Measurements from ENCODE around the gene COPS4.
A peak's percentile ranks its signal among the peaks of the same experiment; 100 is the strongest.
"Not testable (repeated sequence)": the region's sequence is repeated elsewhere in the genome, so short reads cannot be mapped to it uniquely, and the experiment has no call there.

The COPS4 gene

DNA sequence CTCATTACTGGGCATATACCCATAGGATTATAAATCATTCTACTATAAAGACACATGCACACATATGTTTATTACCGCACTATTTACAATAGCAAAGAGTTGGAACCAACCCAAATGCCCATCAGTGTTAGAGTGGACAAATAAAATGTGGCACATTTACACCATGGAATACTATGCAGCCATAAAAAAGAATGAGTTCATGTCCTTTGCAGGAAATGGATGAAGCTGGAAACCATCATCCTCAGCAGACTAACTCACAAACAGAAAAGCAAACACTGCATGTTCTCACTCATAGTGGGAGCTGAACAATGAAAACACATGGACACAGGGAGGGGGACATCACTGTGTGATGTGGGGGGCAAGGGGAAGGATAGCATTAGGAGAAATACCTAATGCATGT, 11.4 kb upstream of the COPS4 start:
- not testable (repeated sequence) for DNase-seq (ENCODE audit: low read depth)

DNA sequence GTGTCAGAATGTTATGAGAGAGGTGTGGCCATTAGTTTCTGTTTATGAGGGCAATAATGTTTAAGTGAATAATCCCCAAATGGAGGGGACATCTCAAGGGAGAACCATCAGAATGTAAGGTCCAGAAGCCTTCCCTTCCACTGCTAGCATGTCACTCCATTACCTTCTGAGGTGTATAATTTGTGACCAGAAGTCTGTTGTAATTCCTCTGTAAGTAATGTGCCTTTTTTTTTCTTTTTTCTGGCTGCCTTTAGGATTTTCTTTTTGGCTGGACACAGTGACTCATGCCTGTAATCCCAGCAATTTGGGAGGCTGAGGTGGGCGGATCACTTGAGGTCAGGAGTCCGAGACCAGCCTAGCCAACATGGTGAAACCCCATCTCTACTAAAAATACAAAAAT, 10.8 kb upstream of the COPS4 start:
- DNase-seq (ENCODE audit: low read depth) = no peak

GRCh38 chr4:83025563-83025962, 9.4 kb upstream of the COPS4 start:
- DNase-seq (ENCODE audit: low read depth) = no peak

GRCh38 chr4:83028976-83029375, 6.0 kb upstream of the COPS4 start:
- DNase-seq (ENCODE audit: low read depth) = no peak

DNA sequence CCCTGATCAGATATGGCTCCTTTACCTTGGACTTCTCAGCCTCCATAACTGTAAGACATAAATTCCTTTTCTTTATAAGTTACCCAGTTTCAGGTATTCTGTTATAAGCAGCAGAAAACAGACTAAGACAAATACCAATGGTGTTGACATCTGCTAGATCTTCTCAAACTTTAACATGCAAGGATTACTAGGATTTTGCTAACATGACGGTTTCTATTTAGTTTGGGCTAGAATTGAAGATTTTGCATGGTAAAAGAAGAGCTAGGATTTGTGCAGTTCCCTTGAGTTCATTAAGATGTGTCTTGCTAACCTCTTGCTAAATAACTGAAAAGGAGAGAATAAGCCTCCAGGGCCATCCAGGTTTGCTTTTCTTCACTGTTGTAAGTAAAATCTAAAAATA, 5.3 kb upstream of the COPS4 start:
- no peak for DNase-seq (ENCODE audit: low read depth)

GRCh38 chr4:83036991-83037665, 2.1 kb downstream of the COPS4 start:
- no peak for DNase-seq (ENCODE audit: low read depth)

DNA sequence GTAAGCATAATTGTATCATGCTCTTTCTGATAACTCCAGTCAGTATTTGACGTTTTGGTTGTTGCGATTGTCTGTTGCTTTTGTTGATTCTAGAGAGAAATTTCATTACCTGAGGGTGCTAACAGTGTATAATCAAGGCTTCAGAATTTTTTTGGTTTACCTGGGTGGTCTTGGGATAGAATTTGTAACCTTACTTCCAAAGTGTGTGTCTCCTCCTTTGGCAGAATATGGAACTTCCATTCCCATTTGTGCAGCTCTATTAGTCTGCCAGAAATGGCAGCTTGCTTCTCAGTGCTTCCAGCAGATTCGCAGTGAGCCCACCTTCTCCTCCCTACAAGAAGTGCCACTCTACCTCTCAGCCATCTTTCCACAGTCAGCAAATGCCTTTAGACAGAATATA, 5.3 kb downstream of the COPS4 start:
- DNase-seq (ENCODE audit: low read depth) = no peak

GRCh38 chr4:83043157-83043556, 8.2 kb downstream of the COPS4 start:
- DNase-seq (ENCODE audit: low read depth) = not testable (repeated sequence)

DNA sequence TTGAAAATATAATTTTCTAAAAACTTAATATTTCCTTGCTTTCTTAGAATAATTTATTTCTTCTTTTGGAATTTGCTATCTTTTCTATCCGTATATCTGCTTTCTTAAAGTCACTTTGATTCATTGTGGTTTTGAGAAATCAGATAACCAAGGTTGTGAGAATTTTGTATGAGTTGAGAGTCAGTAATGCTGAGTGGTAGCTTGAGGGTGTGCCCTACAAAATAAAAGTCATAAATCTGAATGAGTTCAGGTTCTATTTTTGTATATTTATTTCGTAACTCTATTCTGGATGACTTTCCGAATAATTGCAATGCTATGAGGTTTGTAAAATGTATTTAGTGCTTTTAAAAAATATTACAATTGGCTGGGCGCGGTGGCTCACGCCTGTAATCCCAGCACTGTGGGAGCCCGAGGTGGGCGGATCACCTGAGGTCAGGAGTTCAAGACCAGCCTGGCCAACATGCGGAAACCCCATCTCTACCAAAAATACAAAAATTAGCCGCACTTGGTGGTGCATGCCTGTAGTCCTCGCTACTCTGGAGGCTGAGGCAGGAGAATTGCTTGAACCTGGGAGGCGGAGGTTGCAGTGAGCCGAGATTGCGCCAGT, 8.9 kb downstream of the COPS4 start:
- DNase-seq (ENCODE audit: low read depth) = peak; percentile 58

DNA sequence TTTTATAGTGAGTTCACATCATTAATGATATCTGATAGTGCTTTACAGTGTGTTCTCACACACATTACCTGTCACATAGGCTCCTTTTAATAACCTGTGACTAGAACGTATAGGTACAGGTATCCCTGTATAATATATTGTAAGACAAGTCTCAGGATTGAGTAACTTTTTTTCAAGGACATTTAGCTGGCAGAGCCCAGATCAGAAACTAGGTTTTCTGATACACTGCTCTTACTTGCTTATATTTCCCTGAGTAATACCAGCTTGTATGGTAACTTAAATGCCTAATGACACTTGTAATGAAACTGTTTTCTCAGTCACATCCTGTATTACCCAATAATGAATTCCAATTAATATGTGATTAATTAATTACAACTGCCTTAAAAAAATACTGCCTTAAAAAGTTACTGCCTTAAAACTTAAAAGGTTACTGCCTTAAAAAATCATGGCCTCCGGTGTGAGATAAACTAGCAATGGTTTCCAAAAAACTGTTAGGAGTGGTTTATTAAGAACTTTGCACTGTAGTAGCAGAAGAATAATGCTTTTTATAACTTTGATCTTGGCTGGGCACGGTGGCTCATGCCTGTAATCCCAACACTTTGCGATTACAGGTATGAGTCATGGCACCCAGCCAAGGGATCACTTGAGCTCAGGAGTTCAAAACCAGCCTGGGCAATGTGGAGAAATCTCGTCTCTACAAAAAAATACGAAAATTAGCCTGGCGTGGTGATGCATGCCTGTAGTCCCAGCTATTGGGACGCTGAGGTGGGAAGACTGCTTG, 11.9 kb downstream of the COPS4 start:
- no peak for DNase-seq (ENCODE audit: low read depth)

DNA sequence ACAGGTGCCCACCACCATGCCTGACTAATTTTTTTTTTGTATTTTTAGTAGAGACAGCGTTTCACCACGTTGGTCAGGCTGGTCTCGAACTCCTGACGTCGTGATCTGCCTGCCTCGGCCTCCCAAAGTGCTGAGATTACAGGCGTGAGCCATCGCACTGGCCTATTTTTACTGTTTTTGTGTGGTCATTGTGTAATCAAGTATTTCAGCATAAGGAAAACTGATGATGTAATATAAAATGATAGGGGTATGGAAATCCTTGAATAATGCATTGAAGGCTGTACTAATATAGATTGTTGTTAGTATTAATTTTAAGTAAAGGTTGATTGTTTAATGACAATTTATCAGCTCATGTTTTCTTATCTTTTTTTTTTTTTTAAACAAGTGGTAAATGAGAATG, 13.8 kb downstream of the COPS4 start:
- DNase-seq (ENCODE audit: low read depth) = not testable (repeated sequence)

GRCh38 chr4:83054928-83055327, 19.9 kb downstream of the COPS4 start:
- DNase-seq (ENCODE audit: low read depth) = no peak

DNA sequence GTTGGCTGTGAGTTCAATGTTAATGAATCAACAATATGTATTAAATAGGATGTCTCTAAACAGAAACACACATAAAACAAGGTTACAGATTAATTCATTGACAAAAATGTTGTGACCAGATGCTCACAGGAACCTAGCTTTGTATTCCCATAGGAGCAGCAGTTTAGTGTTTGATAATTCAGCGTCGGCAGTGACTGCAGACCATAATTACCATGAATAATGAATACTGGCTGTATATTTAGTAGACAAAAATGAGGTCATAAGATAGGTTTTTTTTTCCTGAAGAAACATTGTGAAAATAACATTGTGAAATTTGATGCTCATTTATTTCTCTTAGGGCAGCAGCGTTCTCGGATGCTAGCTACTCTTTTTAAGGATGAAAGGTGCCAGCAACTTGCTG, 27.8 kb downstream of the COPS4 start:
- no peak for DNase-seq (ENCODE audit: low read depth)

DNA sequence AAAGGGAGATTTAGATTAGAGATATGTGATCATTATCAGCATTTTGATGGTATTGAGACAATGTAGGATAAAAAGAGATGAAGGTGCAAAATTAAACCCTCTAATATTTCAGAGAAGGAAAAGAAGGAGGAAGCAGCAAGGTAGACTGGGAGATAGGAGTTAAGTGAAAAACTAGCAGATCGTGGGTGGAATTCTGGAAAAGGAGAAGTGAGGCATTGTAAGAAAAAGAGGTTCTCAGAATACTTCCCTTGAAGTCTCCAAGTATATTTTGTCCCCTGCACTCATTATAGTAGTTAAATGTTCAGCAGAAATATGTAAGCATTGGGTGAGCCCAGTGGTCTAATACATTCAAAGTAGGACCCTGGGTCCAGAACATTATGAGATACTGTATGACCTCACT, 30.3 kb downstream of the COPS4 start:
- DNase-seq (ENCODE audit: low read depth) = no peak

DNA sequence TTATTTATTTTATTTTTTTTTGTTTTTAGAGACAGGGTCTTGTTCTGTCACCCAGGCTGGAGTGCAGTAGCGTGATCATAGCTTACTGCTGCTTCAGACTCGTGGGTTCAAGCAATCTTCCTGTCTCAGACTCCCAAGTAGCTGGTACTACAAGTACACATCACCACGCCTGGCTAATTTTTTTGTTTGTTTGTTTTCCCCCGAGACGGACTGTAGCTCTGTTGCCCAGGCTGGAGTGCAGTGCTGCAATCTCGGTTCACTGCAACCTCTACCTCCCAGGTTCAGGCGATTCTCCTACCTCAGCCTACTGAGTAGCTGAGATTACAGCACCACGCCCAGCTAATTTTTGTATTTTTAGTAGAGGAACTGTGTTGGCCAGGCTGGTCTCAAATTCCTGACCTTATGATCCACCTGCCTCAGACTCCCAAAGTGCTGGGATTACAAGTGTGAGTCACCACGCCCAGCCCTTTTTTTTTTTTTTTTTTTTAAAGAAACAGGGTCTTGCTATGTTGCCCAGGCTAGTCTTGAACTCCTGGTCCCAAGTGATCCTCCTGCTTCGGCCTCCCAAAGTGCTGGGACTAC, 32.2 kb downstream of the COPS4 start:
- no peak for DNase-seq (ENCODE audit: low read depth)

- DNase-seq (ENCODE audit: low read depth) = no peak
Measured at GRCh38 chr4:83071116-83071515, 36.1 kb downstream of the COPS4 start.

- DNase-seq (ENCODE audit: low read depth) = peak; percentile 55
Measured at GRCh38 chr4:83074086-83074704, 39.2 kb downstream of the COPS4 start.

- not testable (repeated sequence) for DNase-seq (ENCODE audit: low read depth)
Measured at GRCh38 chr4:83074783-83075182, 39.8 kb downstream of the COPS4 start.

DNA sequence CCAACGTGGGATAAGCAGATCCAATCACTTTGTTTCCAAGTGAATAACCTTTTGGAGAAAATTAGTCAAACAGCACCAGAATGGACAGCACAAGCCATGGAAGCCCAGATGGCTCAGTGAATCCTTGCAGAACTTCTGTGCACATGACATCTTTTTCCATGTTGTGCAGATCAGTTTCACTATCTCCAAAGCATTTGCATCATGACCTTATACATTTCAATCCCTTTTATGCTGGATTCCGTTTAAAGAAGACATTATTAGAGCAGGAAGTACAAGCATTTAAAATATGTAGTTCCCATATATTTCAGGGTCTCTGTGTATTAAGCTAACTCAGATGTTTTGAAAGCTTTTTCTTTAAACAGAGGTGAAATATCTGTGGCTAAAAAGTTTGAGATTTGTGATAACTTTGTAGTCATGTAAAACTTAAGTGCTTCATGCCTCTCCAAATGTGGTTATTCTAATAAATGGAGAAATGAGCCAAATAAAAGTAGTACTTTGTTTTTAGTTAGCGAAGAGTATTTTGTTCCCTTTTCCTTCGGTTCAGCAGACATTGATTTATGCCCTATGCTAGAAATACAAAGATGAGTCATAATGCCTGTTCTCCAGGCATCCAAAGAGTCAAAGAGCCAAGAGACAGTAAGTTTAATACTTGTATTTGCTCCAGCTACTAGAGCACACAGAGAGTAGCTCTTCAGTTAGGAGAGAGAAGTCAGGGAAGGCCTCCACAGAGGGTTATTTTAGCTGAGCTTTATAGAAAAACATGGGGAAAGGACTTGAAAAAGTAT, 40.5 kb downstream of the COPS4 start:
- peak; percentile 72 for DNase-seq (ENCODE audit: low read depth)

DNA sequence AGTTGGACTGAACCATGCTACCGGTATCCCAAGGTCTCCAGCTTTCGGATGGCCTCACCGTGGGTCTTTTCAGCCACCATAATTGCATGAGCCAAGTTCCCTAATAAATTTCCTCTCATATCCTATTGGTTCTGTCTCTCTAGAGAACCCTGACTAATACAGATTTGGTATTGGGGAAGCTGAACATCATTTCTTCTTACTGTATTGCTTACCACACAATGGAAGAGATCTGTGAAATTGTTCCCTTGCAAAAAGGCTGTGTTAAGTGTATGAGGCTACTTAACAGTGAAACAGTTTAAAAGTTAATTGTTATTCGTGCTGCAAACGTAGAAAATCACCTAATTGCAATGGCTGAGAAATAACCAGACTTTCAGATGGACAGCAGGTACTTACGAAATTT, 45.6 kb downstream of the COPS4 start:
- DNase-seq (ENCODE audit: low read depth) = no peak

DNA sequence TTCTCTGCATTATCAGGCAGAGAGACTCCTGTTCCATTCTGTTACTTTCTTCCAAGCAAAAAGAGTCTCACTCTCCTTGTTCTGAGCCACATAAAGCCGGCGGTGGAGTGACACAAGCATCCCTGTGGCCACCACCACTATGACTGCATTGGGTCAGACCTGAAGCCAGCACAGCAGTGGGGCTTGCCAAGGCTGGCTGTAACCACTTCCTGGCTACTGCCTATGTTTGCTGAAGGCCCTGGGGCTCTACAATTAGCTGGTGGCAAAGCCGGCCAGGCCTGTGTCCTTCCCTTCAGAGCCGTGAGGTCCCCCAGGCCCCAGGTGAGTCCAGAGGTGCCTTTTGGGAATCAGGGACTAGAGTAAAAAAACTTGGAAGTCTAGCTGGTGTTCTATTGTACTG, 47.8 kb downstream of the COPS4 start:
- DNase-seq (ENCODE audit: low read depth) = no peak

All from GM04503 (cell line).